Activated T-cell treated with anti-CD3 and anti-CD28 coated beads for 1 hour (primary cell): ENCODE data around the gene CEPT1.
A peak's percentile ranks its signal among the peaks of the same experiment; 100 is the strongest.
"Not testable (repeated sequence)": the region's sequence is repeated elsewhere in the genome, so short reads cannot be mapped to it uniquely, and the experiment has no call there.

Experiments
- DNase-seq: peaks from one replicate; pipeline ENCODE4 v3.0.0-alpha.2; 2020; ENCODE audit warnings: low read depth

The CEPT1 gene

DNA sequence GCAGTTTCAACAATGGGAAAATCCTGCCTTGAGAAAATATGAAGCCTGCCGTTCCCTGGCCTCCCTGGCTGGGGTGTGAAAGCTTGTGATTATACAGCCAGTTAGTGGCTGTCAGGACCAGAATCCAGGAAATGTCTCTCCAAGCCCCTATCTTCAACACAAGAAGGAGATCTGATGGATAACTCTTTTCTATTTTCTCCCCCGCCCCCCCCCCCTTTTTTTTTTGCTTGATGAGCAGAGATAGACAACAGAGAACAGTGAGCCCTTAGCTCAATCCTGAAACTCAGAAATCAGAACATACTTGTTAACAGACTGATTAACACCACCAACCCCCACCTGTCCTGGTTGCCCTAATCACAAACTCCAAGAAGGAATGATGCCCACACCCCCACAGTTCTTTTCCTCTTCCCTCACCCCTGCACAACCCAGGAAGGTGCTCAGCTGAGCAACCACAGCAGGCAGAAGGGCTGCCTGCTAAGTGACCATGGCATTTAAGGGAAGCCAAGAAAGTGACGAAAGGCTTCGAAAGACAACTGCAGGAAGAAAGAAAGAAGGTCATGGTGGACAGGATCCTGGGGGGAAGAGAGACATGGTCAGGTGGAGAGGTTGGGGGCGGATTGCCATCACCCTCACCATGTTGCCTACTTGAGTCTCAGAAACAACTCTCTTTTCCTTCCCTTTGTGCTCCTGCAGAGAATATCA is 72.8 kb downstream of the CEPT1 start:
- DNase-seq, result no peak

DNA sequence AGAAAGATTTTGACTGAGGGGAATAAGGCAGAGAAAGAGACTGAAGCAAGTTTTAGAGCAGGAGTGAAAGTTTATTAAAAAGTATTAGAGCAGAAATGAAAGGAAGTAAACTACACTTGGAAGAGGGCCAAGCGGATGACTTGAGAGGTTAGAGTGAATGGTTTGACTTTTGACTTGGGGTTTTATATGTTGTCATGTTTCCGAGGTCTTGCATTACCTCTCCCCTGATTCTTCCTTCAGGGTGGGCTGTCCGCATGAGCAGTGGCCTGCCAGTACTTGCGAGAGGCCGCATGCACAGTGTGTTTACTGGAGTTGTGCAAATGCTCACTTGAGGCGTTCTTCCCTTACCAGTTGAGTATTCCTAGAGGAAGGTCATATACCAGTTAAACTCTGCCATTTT is 73.4 kb downstream of the CEPT1 start:
- DNase-seq, result no peak

DNA sequence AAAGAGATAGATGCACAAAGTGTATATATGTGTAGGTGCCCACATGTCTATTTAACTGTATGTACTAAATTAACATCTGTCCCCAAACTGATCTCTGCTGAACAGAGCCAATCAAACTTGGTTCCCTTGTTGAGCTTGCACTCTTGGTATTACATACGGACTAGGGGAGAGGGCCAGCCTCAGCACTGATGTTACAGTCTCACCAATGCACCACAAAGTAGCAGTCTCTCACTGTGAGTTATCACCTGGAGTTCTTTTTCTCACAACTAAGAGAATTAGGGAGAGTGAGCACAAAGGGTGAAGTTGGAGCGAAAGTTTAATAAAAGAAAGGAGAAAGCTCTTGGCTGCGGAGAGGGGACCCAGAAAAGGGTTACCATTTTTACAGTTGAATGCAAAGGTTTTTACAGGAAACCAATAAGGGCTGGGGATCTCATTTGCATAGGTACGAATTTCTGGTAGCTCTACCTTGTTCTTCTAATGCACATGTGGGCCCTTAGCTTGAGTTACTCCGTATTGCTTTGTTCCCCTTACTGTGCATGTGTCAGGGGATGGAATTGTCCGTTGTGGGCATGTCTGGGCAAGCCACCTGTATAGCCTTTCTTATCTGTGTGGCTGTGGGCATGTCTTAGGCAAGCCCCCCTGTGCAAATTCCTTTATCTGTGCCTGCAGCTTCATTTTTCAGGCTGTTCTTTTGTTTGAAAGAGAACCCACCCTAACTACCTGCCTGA is 74.2 kb downstream of the CEPT1 start:
- no peak for DNase-seq

DNA sequence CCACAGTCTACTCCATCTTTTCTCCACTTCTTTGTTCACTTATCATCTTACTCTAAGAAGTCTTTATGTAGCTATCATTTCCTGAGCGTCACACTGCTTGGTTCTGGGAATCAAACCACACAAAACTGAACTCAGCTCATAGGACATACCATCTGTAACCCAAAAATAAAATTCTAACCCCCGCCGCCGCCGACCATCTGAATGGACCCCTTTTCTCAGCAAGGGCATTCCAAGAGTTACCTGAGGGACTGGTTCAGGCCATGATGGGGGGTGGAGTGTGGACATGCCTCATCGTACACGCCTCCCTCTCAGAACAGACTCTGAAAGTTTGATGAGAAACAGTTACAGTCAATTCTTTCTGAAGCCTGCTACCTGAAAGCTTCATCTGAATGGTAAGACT is 74.9 kb downstream of the CEPT1 start:
- peak; percentile 36 for DNase-seq

DNA sequence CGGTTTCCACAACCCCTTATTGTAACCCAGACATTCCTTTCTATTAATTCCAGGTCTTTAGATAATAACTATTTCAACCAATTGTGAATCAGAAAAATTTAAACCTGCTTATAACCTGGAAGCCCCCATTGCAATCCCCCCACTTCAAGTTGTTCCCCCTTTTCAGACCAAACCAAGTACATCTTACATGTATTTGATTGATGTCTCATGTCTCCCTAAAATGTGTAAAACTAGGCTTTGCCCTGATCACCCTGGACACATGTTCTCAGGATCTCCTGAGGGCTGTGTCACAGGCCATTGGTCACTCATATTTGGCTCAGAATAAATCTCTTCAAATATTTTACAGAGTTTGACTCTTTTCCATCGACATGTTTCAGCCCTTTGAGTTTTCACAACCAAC is 75.3 kb downstream of the CEPT1 start:
- not testable (repeated sequence) for DNase-seq

DNA sequence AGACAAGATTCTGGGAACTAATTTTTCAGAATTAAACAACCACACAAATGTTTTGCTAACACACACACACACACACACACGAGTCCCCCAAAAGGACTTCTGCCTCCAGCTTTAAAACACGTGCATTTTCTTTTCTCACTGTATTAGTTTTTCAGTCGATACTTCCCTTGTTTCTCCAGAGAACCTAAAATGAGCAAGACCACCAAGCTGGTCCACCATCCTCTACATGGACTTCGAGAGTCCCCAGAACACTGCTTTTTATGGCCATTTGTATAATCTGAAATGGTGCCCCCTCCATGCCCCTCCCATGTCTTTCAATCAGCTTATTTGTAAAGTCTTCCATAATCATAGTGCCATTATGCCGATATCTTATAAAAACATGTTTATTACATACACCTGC is 76.7 kb downstream of the CEPT1 start:
- no peak for DNase-seq

DNA sequence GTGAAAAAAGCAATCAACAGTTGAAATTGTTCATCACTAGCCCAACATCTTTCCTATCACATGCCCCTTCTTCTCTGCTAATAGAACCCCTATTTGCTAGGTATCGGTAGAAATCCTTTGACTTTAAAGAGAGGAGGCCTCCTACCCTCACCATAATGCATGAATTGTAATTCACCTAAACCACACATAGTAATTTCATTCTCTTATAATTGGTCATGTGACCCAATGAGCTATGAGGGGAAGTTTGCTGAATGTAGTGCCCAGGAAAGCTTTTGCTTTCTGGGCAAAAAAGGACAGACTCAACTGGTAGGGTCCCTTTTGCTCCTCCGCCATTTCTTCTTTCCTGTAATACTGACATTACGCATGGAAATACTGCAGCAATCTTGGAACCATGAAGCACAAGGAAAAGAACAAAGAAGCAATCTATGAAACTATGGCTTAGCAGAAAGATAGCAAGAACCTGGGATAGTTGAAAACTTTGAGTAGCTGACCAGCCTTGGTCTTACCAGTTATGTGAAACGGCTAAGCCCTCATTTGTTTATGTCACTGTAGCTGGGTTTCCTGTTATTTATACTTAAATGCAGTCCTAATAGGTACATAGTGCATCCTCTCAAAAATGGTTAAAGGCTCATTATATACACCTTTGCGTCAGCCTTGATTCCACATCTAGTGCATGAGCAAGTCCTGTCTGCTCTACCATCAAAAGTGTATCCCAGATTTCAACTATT is 77.3 kb downstream of the CEPT1 start:
- DNase-seq, result no peak

DNA sequence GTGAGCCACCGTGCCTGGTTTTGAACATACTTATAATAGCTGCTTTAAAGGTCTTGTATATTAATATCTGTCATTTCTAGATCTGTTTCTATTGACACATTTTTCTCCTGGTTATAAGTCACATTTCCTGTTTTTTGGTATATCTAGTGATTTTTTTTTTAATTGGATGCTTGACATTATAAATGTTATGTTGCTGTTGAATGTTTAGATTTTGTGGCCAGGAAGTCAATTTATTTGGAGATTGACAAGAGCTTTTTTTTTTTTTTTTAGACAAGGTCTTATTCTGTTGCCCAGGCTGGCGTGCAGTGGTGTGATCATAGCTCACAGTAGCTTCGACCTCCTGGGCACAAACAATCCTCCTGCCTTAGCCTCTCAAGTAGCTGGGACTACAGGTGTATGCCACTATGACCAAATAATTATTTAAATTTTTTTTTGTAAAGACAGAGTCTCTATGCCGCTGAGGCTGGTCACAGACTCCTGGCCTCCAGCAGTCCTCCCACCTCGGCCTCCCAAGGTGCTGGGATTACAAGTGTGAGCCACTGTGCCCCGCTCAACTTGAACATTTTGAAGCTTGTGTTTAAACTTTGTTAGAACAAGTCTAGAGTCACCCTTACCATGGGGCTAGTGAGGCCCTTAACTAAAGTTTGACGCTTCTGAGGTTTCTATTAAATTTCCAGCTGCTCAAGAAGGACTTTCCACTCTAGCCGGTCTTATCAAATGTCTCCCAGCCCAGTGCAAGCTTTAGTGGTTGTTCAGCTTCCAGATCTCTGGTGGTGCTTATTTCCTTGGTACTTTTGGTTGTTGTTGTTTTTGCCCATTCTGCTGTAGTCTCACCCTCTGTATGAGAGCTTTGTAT is 78.9 kb downstream of the CEPT1 start:
- no peak for DNase-seq

DNA sequence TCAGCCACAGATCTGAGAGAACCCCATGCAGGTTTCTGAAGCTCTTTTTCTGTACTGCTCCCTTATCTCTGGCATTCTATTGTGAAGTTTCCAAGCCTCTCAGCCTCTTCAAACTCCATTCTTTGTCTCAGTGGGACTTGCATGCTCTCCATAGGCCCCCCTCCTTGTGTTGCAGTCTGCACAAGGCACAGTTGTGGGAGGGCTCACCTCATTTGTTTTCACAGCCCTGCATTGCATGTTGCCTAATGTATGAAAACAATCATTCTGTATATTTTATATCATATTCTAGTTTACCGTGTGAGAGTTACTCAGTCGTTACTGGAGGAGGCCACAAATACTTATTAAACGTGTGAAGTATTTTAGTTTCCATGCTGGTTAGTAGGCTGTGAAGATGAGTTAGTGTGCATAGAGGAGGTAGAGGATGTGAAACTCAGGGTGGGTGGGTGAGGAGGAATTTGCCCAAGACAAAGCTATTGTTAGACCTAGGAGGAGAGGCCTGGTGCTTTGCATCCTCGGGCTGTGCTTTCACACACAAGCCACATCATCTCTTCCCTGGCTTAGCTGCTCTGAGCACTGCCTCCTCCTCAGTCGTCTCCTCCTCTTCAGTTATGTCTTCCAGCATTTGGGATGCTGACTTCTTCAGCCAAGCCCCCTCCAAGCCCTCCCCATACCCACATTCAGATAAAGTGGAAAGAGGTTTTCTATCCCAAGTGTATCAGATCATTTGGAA is 79.7 kb downstream of the CEPT1 start:
- DNase-seq, result no peak

DNA sequence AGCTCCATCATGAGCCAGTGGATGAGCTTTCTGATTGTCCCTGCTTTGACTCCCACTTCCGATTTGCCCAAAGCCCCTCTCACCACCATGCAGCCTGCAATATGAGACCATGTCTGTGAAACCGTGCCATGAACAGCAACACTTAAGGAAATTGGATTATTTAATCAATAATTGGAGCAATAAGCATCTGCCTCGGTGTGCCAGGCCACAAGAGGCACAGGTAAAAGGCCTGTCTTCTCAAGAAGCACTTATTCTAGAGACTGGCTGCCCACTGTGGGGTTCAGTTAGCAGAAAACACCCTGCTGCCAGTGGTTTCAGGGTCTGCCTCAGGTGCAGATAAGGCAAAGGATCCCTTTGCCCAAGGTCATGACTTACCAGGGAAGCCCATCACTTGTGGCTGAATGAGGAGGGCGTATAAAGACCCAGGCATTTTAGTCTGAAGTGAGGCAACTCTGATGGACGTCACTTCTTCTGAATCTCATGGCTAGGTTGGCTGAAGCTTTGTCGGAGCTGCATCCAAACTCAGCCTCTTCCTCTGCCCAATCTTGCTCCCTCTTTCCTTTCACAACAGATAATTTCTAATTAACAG is 80.4 kb downstream of the CEPT1 start:
- DNase-seq, result no peak

DNA sequence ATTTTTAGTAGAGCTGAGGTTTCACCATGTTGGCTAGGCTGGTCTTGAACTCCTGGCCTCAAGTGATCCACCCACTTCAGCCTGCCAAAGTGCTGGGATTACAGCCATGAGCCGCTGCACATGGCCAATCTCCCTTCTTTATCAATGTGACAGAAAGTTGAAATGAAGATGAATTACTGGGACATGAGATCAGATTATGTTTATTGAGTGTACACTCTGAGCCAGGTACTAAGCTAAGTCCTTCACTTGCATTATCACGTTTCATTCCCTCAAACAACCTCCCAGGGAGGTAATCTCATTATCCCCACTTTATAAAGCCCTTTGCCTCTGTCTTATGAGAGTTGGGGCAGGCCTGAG is 81.2 kb downstream of the CEPT1 start:
- no peak for DNase-seq

DNA sequence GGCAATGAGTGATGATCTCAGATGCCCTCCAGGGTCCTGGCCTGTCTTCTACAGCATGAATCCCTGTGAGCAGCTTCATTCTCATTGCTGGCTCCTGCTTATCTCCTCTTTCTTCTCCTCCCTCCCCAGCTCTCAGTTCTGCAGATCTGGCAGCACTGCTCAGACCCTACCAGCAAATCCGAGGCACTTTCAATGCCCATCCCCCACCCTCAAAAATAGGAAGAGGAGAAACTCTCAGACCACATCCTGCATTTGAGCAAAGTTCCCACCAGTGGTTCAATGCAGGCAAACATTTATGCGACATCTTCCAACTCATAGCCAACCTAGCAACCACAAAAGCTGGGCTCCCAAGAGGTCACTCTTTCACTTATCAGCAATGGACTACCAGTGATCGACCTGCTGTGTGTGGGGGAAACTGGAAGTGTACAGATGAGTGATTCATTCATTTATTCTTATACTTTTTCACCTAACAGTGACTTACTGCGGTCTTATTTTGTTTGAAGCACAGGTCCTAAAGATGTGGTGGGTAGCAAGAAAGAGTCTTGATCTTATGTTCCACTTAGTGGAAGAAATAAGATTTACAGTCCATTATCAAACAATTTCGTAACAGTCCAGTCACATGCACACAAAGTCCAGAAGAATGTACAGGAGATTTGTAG is 81.7 kb downstream of the CEPT1 start:
- DNase-seq, result no peak

DNA sequence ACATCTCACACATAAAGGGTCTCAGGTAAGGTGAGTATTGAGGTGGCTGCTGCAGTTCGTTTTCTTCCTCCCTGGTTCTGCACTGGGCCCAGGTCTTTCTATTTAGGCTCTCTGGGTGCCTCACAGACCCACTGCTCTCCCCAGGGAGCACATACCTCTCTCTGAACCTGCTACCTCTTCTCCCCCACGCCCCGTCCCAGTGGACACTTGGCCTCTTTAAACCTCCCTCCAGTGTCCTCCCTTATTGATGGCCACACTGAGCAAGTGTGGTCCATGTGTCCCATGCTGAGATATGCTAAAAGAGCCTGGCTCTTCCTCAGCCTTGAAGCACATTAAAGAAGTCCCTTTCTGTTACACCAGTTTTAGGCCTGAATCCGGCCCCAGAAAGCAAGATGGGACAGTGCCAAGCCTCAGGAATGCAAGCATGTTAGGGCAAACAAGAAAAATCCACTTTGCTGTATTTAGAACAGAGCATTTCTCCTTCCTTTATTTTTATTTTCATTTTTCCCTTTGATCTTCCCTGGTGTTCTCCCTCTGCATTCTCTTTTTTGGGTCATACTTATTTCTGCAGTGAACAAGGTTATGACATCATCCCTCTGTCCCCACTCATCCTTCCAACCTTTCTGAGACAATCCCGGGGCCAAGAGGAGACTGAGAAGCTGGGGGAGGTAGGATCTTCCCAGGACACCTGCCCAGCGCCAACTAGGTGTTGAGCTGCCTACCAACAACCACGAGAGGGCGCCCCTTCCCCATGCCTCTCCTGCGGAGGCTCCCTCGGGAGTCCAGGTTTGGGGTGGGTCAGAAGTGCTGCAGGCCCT is 82.5 kb downstream of the CEPT1 start:
- peak; percentile 72 for DNase-seq

DNA sequence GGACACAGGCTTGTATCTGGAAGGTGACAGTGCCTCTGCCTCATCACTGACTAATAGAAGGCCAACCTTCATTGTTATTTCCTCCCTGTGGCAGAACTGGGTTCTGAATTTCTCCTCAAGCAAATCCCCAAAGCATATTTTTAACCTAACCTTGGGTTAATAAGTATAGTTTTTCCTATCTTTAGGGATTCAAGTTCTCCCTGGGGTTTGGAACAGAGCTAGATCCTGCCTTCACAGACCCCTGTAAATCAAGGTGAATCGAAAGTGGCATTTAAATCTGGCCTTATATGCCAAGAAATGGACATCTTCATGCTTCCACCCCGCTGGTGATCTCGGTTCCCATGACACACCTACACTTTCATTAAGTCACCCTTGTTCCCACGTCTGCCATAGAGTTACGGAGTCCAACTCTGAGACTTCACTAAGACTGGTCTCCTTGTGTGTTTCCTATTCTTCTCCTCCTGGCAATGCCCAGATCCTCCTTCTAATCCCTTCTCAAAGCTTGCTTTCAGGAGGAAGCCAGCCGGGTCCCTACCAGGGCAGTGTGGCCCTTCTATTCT is 83.2 kb downstream of the CEPT1 start:
- no peak for DNase-seq

DNA sequence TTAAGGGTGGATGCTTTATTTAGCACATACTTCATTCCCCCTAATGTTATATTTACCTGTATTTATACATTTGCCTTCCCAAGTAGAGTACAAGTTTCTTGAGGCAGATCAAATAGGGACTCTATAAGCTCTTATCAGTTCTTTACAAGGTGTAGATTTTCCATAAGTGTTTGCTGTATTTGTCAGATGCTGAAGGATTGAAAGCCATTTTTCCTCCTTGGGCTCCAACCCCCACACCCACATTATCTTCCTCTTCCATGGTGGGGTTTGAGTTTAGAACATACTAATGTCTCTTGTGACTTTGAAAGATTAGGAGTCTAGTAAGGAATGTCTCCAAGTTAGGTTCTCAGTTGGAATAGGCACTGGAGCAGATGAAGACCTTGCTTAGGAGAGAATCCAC is 85.1 kb downstream of the CEPT1 start:
- DNase-seq, result no peak

DNA sequence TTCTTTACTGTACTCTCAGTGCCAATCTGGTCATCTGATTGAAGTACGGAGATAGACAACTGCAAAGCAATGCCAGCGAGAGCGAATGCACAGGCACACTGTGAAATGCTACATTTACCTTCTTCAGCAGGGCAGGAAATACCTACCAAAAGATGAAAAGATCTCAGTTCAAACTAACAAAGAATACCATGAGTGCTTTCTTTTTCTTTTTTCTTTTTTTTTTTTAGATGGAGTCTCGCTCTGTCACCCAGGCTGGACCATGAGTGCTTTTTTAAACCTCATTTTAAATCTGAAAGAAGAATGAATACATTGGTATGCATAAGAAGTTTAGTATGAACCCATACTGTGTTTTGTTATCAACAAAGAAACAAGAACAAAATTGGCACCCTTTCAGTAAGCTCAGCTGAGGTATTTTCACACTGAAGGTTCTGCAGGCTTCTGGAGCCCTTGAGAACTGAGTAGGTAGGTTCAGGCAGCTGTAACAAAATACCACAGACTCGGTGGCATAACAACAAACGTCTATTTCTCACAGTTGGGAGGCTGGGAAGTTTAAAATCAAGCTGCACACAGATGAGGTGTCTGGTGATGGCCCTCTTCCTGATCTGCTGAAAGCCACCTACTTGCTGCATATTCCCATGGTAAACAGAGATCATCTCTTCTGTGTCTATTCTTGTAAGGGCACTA is 85.8 kb downstream of the CEPT1 start:
- DNase-seq, result no peak

DNA sequence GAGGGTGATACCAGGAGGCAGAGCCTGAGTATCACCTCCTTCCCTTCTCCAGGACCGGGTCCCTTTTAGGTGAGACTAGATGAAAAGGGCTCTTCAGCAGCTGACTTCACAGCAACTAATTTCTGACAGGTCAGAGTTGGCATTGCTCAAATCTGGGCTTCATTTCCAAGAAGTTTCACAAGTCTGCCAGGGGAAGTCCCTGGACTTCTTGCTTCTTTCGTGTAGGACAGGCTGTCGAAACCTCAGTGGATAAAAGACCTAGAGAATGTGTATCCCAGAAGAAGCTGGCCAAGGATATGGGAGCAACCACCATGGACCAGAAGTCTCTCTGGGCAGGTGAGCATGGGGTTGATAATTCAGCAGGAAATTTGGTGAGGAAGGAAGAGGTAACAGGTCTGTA is 87.4 kb downstream of the CEPT1 start, which contains the start of gene CHI3L2:
CHI3L2 (plus strand) TSS at position 280 of the 400 bp plus-strand sequence; CDS start at position 297, 17 bp downstream.
- DNase-seq, result no peak

DNA sequence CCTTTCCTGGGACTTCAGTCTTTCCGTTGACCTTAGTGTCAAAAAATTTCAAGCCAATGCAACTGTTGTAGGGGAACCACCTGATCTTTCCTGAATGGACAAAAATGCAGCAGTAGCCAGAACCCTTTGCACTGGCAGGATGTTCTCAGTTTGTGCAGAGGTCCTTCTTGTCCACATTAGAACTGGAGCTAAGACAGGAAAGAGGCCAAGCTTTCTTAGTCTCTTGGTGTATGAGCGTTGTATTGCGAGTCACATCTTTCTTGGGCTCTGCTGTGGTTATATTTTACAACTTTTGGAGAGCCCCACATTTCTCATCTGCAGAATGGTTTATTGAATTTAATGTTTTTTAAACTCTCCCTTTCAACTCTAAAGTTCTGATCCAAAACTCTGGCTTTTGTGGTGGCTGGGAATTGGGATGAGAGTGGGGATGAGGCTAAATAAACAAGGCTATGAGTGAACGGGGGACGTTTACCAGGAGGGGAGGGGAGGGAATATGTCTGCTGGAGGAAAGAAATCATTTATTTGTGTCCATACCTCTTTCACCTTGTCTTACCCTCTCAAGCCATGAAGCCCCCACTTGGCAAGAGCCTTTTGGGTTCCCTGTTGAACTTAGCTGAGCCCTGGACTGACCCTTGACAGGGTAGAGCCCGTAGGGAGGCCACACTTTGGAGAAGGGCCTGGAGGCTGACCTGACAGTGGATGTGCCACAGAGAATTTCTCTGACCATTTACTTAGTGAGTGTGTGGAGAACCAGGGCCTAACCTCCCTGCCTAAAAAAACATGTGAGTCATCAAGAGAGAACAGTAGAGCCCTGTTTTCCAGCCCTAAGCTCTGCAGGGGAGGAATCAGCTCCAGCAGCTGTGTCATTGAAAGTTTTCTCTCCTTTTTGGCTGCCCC is 88.1 kb downstream of the CEPT1 start:
- DNase-seq, result no peak
